Nephron progenitor cell (in vitro differentiated cells): Measurements from ENCODE around the gene PANK2.
"Not testable (repeated sequence)": the region's sequence is repeated elsewhere in the genome, so short reads cannot be mapped to it uniquely, and the experiment has no call there.

ENCODE experiments used
- DNase-seq: peaks from one replicate; pipeline ENCODE4 v3.0.0; 2021
- H3K27ac Mint-ChIP-seq: 2 replicates; pipeline ENCODE4 v1.8.0; 2021; ENCODE audit warnings: mild to moderate bottlenecking, moderate library complexity, mixed read lengths
- H3K27me3 Mint-ChIP-seq: 2 replicates; pipeline ENCODE4 v1.8.0; 2021; ENCODE audit warnings: mild to moderate bottlenecking, low read depth, mixed read lengths; ENCODE audit not compliant: poor library complexity
- H3K36me3 Mint-ChIP-seq: 2 replicates; pipeline ENCODE4 v1.8.0; 2021; ENCODE audit warnings: low read depth, mixed read lengths
- H3K4me1 Mint-ChIP-seq: 2 replicates; pipeline ENCODE4 v1.8.0; 2021; ENCODE audit warnings: mixed read lengths
- H3K4me3 Mint-ChIP-seq: 2 replicates; pipeline ENCODE4 v1.8.0; 2021; ENCODE audit warnings: mild to moderate bottlenecking, moderate library complexity, mixed read lengths
- H3K9me3 Mint-ChIP-seq: 2 replicates; pipeline ENCODE4 v1.8.0; 2021; ENCODE audit warnings: mild to moderate bottlenecking, moderate library complexity, mixed read lengths
- TF ChIP-seq, protein P1 (sequence below): fragments of 200-600 bp; sonication (generic); IDR thresholded peaks from 2 replicates; pipeline ENCODE4 v1.5.0; 2021; ENCODE audit warnings: antibody characterized with exemption

Gene PANK2

DNA sequence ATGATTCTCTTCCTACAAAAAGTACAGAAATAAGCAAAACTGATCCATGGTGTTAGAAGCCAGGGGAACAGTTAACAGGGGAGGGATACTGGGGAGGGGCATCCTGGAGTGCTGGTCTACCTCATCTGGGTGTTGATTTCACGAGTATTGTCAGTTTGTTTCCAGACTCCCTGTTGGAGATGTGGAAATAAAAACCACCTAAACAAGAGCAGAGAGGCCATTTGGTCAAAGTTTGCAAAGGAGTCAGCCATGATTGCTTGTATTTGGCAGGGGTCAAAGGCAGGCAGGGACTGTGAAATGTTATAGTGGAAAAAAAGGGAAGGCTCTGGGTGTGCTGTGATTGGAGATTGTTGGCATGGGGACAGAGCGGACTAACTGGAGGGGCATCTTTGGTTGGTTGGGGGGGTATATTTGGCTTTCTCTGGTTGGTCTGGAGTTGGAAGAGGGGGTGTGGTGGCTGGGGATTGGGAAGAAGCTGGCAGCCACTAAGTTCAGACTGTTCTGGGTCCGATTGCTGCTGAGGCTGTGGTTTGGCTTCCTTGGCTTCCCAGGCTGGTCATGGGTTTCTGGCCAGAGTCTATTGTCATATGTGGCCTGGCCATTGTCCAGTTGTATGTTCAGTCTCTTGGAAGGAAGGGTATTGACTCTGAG lies 14.9 kb upstream of the PANK2 start:
- peak overlapping the region; percentile 80 for H3K27ac Mint-ChIP-seq
- no peak overlapping the region for H3K4me3 Mint-ChIP-seq
- no peak for DNase-seq
- H3K4me1 Mint-ChIP-seq = peaks cover 23% of the 10 kb centered on the region
- no peaks in the 10 kb centered on the region for H3K27me3 Mint-ChIP-seq
- TF ChIP-seq, protein P1, sequence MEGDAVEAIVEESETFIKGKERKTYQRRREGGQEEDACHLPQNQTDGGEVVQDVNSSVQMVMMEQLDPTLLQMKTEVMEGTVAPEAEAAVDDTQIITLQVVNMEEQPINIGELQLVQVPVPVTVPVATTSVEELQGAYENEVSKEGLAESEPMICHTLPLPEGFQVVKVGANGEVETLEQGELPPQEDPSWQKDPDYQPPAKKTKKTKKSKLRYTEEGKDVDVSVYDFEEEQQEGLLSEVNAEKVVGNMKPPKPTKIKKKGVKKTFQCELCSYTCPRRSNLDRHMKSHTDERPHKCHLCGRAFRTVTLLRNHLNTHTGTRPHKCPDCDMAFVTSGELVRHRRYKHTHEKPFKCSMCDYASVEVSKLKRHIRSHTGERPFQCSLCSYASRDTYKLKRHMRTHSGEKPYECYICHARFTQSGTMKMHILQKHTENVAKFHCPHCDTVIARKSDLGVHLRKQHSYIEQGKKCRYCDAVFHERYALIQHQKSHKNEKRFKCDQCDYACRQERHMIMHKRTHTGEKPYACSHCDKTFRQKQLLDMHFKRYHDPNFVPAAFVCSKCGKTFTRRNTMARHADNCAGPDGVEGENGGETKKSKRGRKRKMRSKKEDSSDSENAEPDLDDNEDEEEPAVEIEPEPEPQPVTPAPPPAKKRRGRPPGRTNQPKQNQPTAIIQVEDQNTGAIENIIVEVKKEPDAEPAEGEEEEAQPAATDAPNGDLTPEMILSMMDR = no peak
- H3K36me3 Mint-ChIP-seq = peaks cover 58% of the 10 kb centered on the region
- H3K9me3 Mint-ChIP-seq = no peaks in the 10 kb centered on the region

DNA sequence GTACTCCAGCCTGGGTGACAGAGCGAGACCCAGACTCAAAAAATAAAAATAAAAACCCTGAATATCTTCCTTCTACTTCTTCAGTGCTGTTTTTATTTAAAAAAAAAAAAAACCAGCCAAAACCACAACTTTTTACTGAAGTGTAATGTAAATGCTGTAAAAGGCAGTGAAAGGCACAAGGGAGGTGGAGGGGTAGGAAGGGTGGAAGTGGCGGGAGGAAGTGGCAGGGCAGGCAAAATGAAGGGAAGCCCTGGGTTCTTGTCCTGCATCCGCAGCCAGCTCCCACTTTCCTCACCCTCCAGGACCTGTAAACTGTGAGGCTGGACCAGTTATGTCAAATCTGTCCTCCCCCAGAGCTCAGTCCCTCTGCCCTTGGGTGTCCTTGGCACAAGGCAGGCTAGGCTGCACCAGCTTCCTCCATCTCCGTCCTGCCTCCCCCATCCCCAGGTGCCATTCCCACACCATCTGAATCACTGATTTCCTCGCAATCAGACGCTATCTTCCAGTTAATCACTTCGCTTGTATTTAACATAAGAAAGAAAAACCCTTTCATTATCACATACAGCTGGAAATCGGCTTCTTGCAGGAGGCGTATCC lies 13.7 kb upstream of the PANK2 start:
- Mint-ChIP-seq H3K27ac (no peak overlapping the region), H3K4me1 (peaks cover 23% of the 10 kb centered on the region), H3K27me3 (no peaks in the 10 kb centered on the region), H3K9me3 (no peaks in the 10 kb centered on the region), H3K4me3 (no peak overlapping the region), H3K36me3 (peaks cover 65% of the 10 kb centered on the region)
- TF ChIP-seq, protein P1 = no peak
- no peak for DNase-seq

DNA sequence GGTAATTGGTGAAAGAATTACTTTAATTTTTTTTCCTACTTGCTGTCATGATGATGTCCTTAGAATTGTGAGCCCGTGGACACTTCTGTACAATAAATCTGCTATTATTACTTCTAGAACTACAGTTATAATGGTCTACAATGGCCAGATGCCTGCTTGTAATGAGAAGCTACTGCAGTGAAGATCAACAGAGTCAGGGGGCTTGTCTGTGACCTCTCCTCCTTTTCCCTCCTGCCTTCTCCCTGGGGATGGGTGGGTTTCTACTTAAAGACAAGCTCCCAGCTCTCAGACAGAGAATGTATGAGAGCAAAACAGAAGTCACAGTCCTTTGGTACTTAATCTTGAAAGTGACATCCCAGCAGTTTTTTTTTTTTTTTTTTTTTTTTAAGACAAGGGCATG lies 13.2 kb upstream of the PANK2 start:
- TF ChIP-seq, protein P1 = no peak
- Mint-ChIP-seq H3K4me3 (no peak overlapping the region), H3K27ac (peak overlapping the region; percentile 78), H3K4me1 (peaks cover 23% of the 10 kb centered on the region), H3K9me3 (no peaks in the 10 kb centered on the region), H3K27me3 (no peaks in the 10 kb centered on the region), H3K36me3 (peaks cover 65% of the 10 kb centered on the region)
- DNase-seq = peak; percentile 18

DNA sequence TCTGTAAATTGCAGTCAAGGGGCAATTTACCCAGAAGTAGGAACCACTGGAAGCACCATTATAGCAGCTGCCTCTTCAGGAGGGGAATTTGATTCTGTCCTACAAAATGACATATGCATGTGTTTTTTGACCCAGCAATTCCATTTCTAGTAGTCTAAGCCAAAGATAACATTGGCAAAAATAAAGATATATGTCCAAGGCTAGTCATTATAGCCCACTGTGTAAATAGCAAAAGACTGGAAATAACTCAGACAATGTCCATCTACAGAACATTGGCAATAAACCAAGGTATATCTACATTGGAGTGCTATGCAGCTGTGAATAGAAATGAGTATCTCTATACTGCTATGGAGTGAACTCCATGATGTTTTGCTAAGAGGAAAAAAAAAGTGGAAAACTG lies 12.5 kb upstream of the PANK2 start:
- H3K36me3 Mint-ChIP-seq = peaks cover 66% of the 10 kb centered on the region
- no peaks in the 10 kb centered on the region for H3K9me3 Mint-ChIP-seq
- H3K4me1 Mint-ChIP-seq = peaks cover 23% of the 10 kb centered on the region
- TF ChIP-seq, protein P1 = no peak
- DNase-seq = no peak
- no peak overlapping the region for H3K4me3 Mint-ChIP-seq
- no peaks in the 10 kb centered on the region for H3K27me3 Mint-ChIP-seq
- H3K27ac Mint-ChIP-seq = peak overlapping the region; percentile 78

DNA sequence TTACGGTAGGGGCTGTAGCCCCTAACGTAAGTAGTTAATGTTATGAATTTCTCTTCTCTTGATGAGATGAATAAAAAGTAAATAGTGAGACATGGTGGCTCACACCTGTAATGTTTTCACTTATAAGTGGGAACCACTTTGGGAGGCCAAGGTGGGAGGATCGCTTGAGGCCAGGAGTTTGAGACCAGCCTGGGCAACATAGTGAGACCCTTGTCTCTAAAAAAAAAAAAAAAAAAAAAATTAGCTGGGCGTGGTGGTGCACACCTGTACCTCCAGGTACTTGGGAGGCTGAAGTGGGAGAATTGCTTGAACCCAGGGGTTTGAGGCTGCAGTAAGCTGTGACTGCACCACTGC lies 10.3 kb upstream of the PANK2 start:
- Mint-ChIP-seq H3K36me3 (peaks cover 56% of the 10 kb centered on the region), H3K27ac (peak overlapping the region; percentile 83), H3K4me1 (peaks cover 21% of the 10 kb centered on the region)
- H3K9me3 Mint-ChIP-seq, DNase-seq, H3K27me3 Mint-ChIP-seq, H3K4me3 Mint-ChIP-seq: not testable (repeated sequence)

DNA sequence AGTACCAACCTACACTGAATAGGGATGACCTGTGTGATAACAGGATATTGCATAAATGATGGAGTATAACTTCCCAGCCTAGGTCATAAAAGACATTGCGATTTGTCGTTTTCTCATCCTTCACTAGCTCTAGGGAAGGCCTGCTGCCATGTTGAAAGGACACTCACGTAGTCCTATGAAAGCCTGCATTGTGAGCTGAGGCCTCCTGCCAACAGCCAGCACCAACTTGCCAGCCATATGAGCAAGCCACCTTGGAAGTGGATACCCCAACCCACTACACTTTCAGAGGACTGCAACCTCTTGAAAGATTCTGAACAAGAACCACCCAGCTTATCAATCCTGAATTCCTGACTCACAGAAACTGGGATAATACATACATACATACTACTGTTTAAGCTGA lies 3.5 kb upstream of the PANK2 start:
- Mint-ChIP-seq H3K4me1 (peaks cover 24% of the 10 kb centered on the region), H3K4me3 (no peak overlapping the region), H3K27me3 (peaks cover 2% of the 10 kb centered on the region), H3K9me3 (peaks cover 6% of the 10 kb centered on the region), H3K36me3 (peaks cover 40% of the 10 kb centered on the region), H3K27ac (no peak overlapping the region)
- TF ChIP-seq, protein P1 = no peak
- DNase-seq = no peak
